Neutrophil (primary cell): ENCODE measurements around the gene CLECL1.
"Not testable (repeated sequence)": the region's sequence is repeated elsewhere in the genome, so short reads cannot be mapped to it uniquely, and the experiment has no call there.

Experiments
- H3K27ac ChIP-seq: fragments of 200-600 bp; sonication (generic); 2 replicates; pipeline ENCODE4 v1.5.1; 2016; ENCODE audit warnings: mild to moderate bottlenecking, moderate library complexity
- H3K27me3 ChIP-seq: fragments of 200-600 bp; sonication (generic); 2 replicates; pipeline ENCODE4 v1.6.0; 2016; ENCODE audit warnings: mild to moderate bottlenecking
- H3K36me3 ChIP-seq: fragments of 200-600 bp; sonication (generic); 2 replicates; pipeline ENCODE4 v1.5.1; 2017
- H3K4me1 ChIP-seq, 2 experiments: fragments of 200-600 bp in 1 of 2; sonication (generic) in 1 of 2; 1 replicate in 1 of 2; 2 replicates in 1 of 2; pipeline versions ENCODE4 v1.5.1 to v1.6.1; 2013 to 2016; ENCODE audit warnings: low read depth in 1 of 2, low read length in 1 of 2, mild to moderate bottlenecking in 1 of 2, moderate library complexity in 1 of 2; ENCODE audit not compliant: control insufficient read depth in 1 of 2, insufficient read depth in 1 of 2
- H3K4me3 ChIP-seq, 2 experiments: fragments of 200-600 bp in 1 of 2; sonication (generic) in 1 of 2; 1 replicate in 1 of 2; 2 replicates in 1 of 2; pipeline ENCODE4 v1.5.1; 2013 to 2016; ENCODE audit warnings: low read depth in 1 of 2, low read length in 1 of 2, mild to moderate bottlenecking in 1 of 2, moderate library complexity in 1 of 2
- H3K9me3 ChIP-seq: fragments of 200-600 bp; sonication (generic); 2 replicates; pipeline ENCODE4 v1.5.1; 2016
- TF ChIP-seq, protein P1 (sequence below): fragments of 200-600 bp; sonication (generic); IDR thresholded peaks from 2 replicates; pipeline ENCODE4 v1.5.1; 2016; ENCODE audit warnings: antibody characterized with exemption

CLECL1 gene

DNA sequence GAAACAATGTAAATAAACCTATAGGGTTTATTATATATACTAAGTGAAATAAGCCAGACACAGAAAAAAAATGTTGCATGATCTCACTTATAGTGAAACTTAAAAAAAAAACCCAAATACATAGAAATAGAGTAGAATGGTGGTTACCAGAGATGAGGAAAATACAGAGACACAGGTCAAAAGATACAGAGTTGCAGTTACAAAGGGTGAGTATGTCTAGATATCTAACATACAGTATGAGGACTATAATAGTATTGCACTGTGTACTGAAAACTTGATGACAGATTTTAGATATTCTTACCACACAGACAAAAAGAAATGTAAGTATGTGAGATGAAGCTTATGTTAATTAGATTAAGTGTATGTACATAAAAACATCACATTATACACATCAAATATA lies 35.3 kb downstream of the CLECL1 start:
- H3K9me3 ChIP-seq, result no peaks in the 10 kb centered on the region
- peaks cover 29% of the 10 kb centered on the region for H3K36me3 ChIP-seq
- H3K4me3 ChIP-seq, result no peak overlapping the region
- H3K27ac ChIP-seq, result no peak overlapping the region
- H3K4me1 ChIP-seq, result peaks cover 25 to 28% of the 10 kb centered on the region in 2 experiments
- H3K27me3 ChIP-seq, result peaks cover 12% of the 10 kb centered on the region
- TF ChIP-seq, protein P1, sequence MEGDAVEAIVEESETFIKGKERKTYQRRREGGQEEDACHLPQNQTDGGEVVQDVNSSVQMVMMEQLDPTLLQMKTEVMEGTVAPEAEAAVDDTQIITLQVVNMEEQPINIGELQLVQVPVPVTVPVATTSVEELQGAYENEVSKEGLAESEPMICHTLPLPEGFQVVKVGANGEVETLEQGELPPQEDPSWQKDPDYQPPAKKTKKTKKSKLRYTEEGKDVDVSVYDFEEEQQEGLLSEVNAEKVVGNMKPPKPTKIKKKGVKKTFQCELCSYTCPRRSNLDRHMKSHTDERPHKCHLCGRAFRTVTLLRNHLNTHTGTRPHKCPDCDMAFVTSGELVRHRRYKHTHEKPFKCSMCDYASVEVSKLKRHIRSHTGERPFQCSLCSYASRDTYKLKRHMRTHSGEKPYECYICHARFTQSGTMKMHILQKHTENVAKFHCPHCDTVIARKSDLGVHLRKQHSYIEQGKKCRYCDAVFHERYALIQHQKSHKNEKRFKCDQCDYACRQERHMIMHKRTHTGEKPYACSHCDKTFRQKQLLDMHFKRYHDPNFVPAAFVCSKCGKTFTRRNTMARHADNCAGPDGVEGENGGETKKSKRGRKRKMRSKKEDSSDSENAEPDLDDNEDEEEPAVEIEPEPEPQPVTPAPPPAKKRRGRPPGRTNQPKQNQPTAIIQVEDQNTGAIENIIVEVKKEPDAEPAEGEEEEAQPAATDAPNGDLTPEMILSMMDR, result no peak

DNA sequence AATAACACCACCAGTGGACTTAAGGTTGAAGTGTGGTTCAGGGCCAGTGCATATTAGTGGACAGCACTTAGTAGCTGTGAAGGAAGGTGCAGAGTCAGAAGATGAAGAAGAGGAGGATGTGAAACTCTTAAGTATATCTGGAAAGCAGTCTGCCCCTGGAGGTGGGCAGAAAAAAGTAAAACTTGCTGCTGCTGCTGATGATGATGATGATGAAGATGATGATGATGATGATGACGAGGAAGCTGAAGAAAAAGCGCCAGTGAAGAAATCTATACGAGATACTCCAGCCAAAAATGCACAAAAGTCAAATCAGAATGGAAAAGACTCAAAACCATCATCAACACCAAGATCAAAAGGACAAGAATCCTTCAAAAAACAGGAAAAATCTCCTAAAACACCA lies 37.2 kb downstream of the CLECL1 start:
- H3K27me3 ChIP-seq, H3K9me3 ChIP-seq, H3K27ac ChIP-seq, H3K4me3 ChIP-seq: not testable (repeated sequence)
- Histone ChIP-seq H3K4me1 (peaks cover 25 to 28% of the 10 kb centered on the region in 2 experiments), H3K36me3 (peaks cover 38% of the 10 kb centered on the region)

DNA sequence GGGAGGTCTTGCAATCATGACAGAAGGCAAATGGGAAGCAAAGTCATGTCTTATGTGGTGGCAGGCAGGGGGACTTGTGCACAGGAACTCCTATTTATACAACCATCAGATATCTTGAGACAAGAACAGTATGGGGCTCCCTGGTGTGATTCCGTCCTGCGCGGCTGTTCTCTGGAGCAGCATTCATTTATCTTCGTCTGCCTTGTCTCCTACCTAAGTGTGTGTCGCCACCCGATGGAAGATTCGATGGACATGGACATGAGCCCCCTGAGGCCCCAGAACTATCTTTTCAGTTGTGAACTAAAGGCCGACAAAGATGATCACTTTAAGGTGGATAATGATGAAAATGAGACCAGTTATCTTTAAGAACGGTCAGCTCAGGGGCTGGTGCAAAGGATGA lies 37.7 kb downstream of the CLECL1 start:
- peaks cover 38% of the 10 kb centered on the region for H3K36me3 ChIP-seq
- not testable (repeated sequence) for H3K9me3 ChIP-seq

DNA sequence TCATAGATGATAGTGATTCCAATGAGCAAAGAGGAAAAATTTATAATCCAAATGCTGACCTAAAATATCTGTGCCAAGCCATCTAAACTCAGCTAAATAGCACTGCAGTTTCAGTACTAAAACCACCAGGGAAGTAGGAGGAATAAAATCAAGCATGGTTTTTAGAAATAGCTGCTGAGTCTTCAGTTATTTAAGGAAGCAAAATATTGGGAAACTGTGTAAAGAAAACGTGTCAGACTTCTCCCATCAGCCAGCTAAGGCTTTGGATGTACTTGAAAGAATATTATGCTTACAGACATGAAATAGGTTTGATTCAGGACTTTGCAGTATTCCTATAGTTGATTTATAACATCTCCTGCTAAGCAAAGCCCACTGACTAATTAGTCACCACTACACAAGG lies 38.7 kb downstream of the CLECL1 start:
- Histone ChIP-seq H3K36me3 (peaks cover 39% of the 10 kb centered on the region), H3K4me1 (peaks cover 11 to 14% of the 10 kb centered on the region in 2 experiments), H3K9me3 (no peaks in the 10 kb centered on the region), H3K27me3 (no peaks in the 10 kb centered on the region), H3K27ac (no peak overlapping the region), H3K4me3 (no peak overlapping the region)
- TF ChIP-seq, protein P1, result no peak

More for the DNA sequence above, 37.7 kb downstream of the CLECL1 start:
- not testable (repeated sequence) for H3K27ac ChIP-seq, H3K27me3 ChIP-seq, H3K4me3 ChIP-seq
- H3K4me1 ChIP-seq, result peaks cover 20 to 23% of the 10 kb centered on the region in 2 experiments

DNA sequence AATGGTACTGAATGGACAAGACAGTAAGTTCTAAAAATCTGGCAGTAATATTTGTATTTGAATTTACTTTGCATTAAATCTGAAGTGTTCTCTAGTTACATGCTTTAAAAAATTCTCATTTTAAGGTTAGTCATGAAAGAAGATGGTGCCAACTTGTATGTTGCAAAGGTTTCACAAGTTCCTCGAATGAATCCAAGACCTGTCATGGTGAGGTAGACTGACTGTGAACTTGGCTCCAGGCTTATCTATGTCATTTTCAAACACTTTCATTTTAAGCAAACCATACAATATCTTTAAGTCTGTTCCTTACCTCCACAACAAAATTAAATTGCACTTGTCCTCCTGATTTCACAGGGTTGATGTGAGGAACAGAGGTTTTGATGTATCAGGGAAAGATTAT lies 40.0 kb downstream of the CLECL1 start:
- Histone ChIP-seq H3K4me1 (peaks cover 0 to 4% of the 10 kb centered on the region in 2 experiments), H3K9me3 (no peaks in the 10 kb centered on the region), H3K27ac (no peak overlapping the region), H3K27me3 (no peaks in the 10 kb centered on the region), H3K4me3 (no peak overlapping the region), H3K36me3 (peaks cover 52% of the 10 kb centered on the region)
- TF ChIP-seq, protein P1, result no peak

DNA sequence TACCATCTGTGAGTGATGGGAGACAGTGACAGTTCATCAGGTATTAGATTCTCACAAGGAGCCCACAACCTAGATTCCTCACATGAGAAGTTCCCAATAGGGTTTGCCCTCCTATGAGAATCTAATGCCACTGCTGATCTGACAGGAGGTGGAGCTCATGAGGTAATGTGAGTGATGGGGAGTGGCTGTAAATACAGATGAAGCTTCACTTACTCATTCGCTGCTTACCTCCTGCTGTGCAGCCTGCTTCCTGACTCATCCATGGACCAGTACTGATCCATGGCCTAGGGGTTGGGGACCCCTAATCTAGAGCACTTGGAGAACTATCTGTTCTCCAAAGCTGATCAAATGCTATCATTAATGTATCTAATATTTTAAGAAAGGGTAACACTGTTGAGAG lies 45.7 kb downstream of the CLECL1 start:
- TF ChIP-seq, protein P1, result no peak
- Histone ChIP-seq H3K36me3 (peaks cover 56% of the 10 kb centered on the region), H3K9me3 (no peaks in the 10 kb centered on the region), H3K4me3 (no peak overlapping the region), H3K27me3 (no peaks in the 10 kb centered on the region), H3K4me1 (no peaks in the 10 kb centered on the region), H3K27ac (no peak overlapping the region)

DNA sequence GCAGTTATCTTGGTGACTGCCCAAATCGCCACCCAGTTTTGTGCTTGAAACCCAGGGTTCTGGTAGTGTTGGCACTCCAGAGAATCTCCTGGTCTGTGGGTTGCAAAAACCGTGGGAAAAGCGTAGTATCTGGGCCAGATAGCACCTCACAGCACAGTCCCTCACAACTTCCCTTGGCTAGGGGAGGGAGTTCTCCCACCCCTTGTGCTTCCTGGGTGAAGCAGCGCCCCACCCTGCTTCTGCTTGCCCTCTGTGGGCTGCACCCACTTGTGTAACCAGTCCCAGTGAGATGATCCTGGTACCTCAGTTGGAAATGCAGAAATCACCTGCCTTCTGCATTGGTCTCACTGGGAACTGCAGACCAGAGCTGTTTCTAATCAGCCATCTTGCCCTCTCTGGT lies 47.0 kb downstream of the CLECL1 start:
- H3K27ac ChIP-seq, result no peak overlapping the region

DNA sequence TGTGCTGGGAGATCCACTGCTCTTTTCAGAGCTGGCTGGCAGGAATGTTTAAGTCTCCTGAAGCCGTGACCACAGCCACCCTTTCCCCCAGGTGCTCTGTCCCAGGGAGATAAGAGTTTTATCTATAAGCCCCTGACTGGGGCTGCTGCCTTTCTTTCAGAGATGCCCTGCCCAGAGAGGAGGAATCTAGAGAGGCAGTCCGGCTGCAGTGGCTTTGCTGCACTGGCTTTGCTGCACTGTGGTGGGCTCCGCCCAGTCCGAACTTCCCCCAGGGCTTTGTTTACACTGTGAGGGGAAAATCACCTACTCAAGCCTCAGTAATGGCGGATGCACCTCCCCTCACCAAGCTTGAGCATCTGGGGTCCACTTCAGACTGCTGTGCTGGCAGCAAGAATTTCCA lies 47.5 kb downstream of the CLECL1 start:
- not testable (repeated sequence) for H3K27ac ChIP-seq, H3K4me1 ChIP-seq, H3K9me3 ChIP-seq, H3K4me3 ChIP-seq, H3K27me3 ChIP-seq
- H3K36me3 ChIP-seq, result peaks cover 60% of the 10 kb centered on the region

More for the DNA sequence above, 47.0 kb downstream of the CLECL1 start:
- TF ChIP-seq, protein P1, result no peak
- Histone ChIP-seq H3K9me3 (no peaks in the 10 kb centered on the region), H3K4me3 (no peak overlapping the region), H3K4me1 (no peaks in the 10 kb centered on the region), H3K27me3 (no peaks in the 10 kb centered on the region), H3K36me3 (peaks cover 59% of the 10 kb centered on the region)

DNA sequence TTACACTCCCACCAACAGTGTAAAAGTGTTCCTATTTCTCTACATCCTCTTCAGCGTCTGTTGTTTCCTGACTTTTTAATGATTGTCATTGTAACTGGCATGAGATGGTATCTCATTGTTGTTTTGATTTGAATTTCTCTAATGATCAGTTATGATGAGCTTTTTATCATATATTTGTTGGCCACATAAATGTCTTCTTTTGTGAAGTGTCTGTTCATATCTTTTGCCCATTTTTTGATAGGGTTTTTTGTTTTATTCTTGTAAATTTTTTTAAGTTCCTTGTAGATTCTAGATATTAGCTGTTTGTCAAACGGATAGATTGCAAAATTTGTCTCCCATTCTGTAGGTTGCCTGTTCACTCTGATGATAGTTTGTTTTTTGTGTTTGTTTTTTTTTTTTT lies 49.9 kb downstream of the CLECL1 start:
- Histone ChIP-seq H3K9me3 (peaks cover 11% of the 10 kb centered on the region), H3K36me3 (peaks cover 51% of the 10 kb centered on the region)
- not testable (repeated sequence) for H3K27ac ChIP-seq, H3K4me1 ChIP-seq, H3K4me3 ChIP-seq, H3K27me3 ChIP-seq
